H1 (cell line): ENCODE data around the gene MACROD1. TPM values are rescaled to one million over a fixed set of nuclear protein-coding genes. Genes with fewer than 3 reads are reported as not detected.

Source experiments
- ATF3 ChIP-seq: IDR thresholded peaks from 2 replicates; pipeline ENCODE4 v1.6.1; 2011; ENCODE audit warnings: low read depth, mild to moderate bottlenecking, low read length; ENCODE audit not compliant: insufficient read depth
- CEBPB ChIP-seq: IDR thresholded peaks from 2 replicates; pipeline ENCODE4 v1.6.1; 2012; ENCODE audit warnings: low read depth, low read length
- KDM4A ChIP-seq: IDR thresholded peaks from one replicate; pipeline ENCODE4 v1.7.1; 2012; ENCODE audit warnings: low read depth, mild to moderate bottlenecking, moderate library complexity, low read length, inconsistent platforms; ENCODE audit not compliant: severe bottlenecking
- TEAD4 ChIP-seq: IDR thresholded peaks from 2 replicates; pipeline ENCODE4 v1.6.1; 2012; ENCODE audit warnings: low read depth, low read length, inconsistent platforms, mixed read lengths
- polyA plus RNA-seq, 7 experiments: library from polyadenylated mRNA; depleted of rRNA in 3 of 7; stranded (reverse) in 5 of 7; unstranded in 2 of 7; fragments of >200 nt in 5 of 7; fragments of 200-250 nt in 2 of 7; gene quantifications; 1 replicate in 5 of 7; 2 replicates in 1 of 7; 4 replicates in 1 of 7; pipeline versions ENCODE4 v1.2.1 to v1.2.3, GENCODE V29; 2011 to 2013; ENCODE audit warnings: missing spikeins in 2 of 7, mixed read lengths in 2 of 7
- total RNA-seq: library from RNA; stranded (reverse); fragmentation: NEBNext Ultra II Directional; extraction: Animal tissue kit (Norgen Biotek cat#: 25700); gene quantifications from 2 replicates; pipeline ENCODE4 v1.2.1, GENCODE V29; 2021

MACROD1 gene
- total and polyA plus RNA-seq, 2 of the 8 experiments (the other 6 are each of a cell fraction or from before 2014, with no cell fraction given) = 19.5 to 34.1 TPM

- TF ChIP-seq ATF3 (no peak), CEBPB (no peak), KDM4A (no peak), TEAD4 (no peak)
These were observed 30.9 kb downstream of the MACROD1 start (continued) for GRCh38 chr11:64134963-64135362.
